Measurements from ENCODE around the gene MEGF9.
A peak's percentile ranks its signal among the peaks of the same experiment; 100 is the strongest.

The MEGF9 gene

GRCh38 chr9:120717176-120717575 is 2.9 kb upstream of the MEGF9 start:
- no peak overlapping the region for H2BK5ac ChIP-seq (ENCODE audit: low read depth, low read length, poor library complexity)
- H3K4ac ChIP-seq (ENCODE audit: low read depth, low read length) = no peak overlapping the region
- no peak overlapping the region for H4K91ac ChIP-seq (ENCODE audit: low read depth, low read length)
- H3K79me1 ChIP-seq (ENCODE audit: low read length) = peaks cover 7% of the 10 kb centered on the region
- DNase-seq = no peak
- H3K9me3 ChIP-seq (ENCODE audit: insufficient read depth, low read depth, low read length) = no peaks in the 10 kb centered on the region
- no peak overlapping the region for H3K14ac ChIP-seq (ENCODE audit: low read length)
- no CpG with 5 or more reads among the region's 2 CpGs for WGBS (ENCODE audit: extremely low coverage, insufficient coverage, insufficient read length)
- H2AK5ac ChIP-seq (ENCODE audit: low read length) = no peak overlapping the region
- no peak overlapping the region for H2BK120ac ChIP-seq (ENCODE audit: insufficient read depth, low read length, poor library complexity)
- no peak overlapping the region for H3K18ac ChIP-seq (ENCODE audit: low read length)
- no peak overlapping the region for H3K27ac ChIP-seq (ENCODE audit: low read depth, low read length)
- H3K9ac ChIP-seq (ENCODE audit: low read length) = no peak overlapping the region
- peaks cover 10% of the 10 kb centered on the region for H3K27me3 ChIP-seq (ENCODE audit: insufficient read depth, low read length)
- peaks cover 5% of the 10 kb centered on the region for H3K79me2 ChIP-seq (ENCODE audit: control insufficient read depth, insufficient read depth, low read length, poor library complexity)
- H4K12ac ChIP-seq (ENCODE audit: low read depth, low read length) = no peak overlapping the region
- no peak overlapping the region for H3K23ac ChIP-seq (ENCODE audit: low read length)
- no peak overlapping the region for H2AFZ ChIP-seq (ENCODE audit: insufficient read depth, low read length, poor library complexity)
- no peak overlapping the region for H3K4me3 ChIP-seq (ENCODE audit: low read depth, low read length)
- no peak overlapping the region for H3K4me2 ChIP-seq (ENCODE audit: low read length)
- H3K36me3 ChIP-seq (ENCODE audit: control insufficient read depth in 1 of 2, insufficient read depth in 2 of 2, low read length in 2 of 2) = no peaks in the 10 kb centered on the region
- peaks cover 6% of the 10 kb centered on the region in 2 experiments for H3K4me1 ChIP-seq (ENCODE audit: control insufficient read depth in 1 of 2, insufficient read depth in 2 of 2, low read length in 2 of 2)
- H2BK12ac ChIP-seq (ENCODE audit: low read length) = no peak overlapping the region
- no peak overlapping the region for H4K8ac ChIP-seq (ENCODE audit: low read depth, low read length)

GRCh38 chr9:120716483-120716882 is 2.2 kb upstream of the MEGF9 start:
- no peak overlapping the region for H3K9ac ChIP-seq (ENCODE audit: low read length)
- no peaks in the 10 kb centered on the region for H3K9me3 ChIP-seq (ENCODE audit: insufficient read depth, low read depth, low read length)
- peaks cover 6% of the 10 kb centered on the region in 2 experiments for H3K4me1 ChIP-seq (ENCODE audit: control insufficient read depth in 1 of 2, insufficient read depth in 2 of 2, low read length in 2 of 2)
- H4K91ac ChIP-seq (ENCODE audit: low read depth, low read length) = no peak overlapping the region
- no peak overlapping the region for H3K4me2 ChIP-seq (ENCODE audit: low read length)
- H4K12ac ChIP-seq (ENCODE audit: low read depth, low read length) = no peak overlapping the region
- H2BK12ac ChIP-seq (ENCODE audit: low read length) = no peak overlapping the region
- no peak overlapping the region for H2AFZ ChIP-seq (ENCODE audit: insufficient read depth, low read length, poor library complexity)
- H3K36me3 ChIP-seq (ENCODE audit: control insufficient read depth in 1 of 2, insufficient read depth in 2 of 2, low read length in 2 of 2) = no peaks in the 10 kb centered on the region
- H3K27ac ChIP-seq (ENCODE audit: low read depth, low read length) = no peak overlapping the region
- no peak overlapping the region for H3K14ac ChIP-seq (ENCODE audit: low read length)
- WGBS (ENCODE audit: extremely low coverage, insufficient coverage, insufficient read length) = no CpG with 5 or more reads among the region's 5 CpGs
- H3K4me3 ChIP-seq (ENCODE audit: low read depth, low read length) = no peak overlapping the region
- H3K23ac ChIP-seq (ENCODE audit: low read length) = no peak overlapping the region
- no peak overlapping the region for H4K8ac ChIP-seq (ENCODE audit: low read depth, low read length)
- peaks cover 7% of the 10 kb centered on the region for H3K79me1 ChIP-seq (ENCODE audit: low read length)
- H2BK5ac ChIP-seq (ENCODE audit: low read depth, low read length, poor library complexity) = no peak overlapping the region
- no peak overlapping the region for H2AK5ac ChIP-seq (ENCODE audit: low read length)
- no peak for DNase-seq
- peaks cover 5% of the 10 kb centered on the region for H3K79me2 ChIP-seq (ENCODE audit: control insufficient read depth, insufficient read depth, low read length, poor library complexity)
- H3K4ac ChIP-seq (ENCODE audit: low read depth, low read length) = no peak overlapping the region
- H3K18ac ChIP-seq (ENCODE audit: low read length) = no peak overlapping the region
- H2BK120ac ChIP-seq (ENCODE audit: insufficient read depth, low read length, poor library complexity) = no peak overlapping the region
- H3K27me3 ChIP-seq (ENCODE audit: insufficient read depth, low read length) = peaks cover 10% of the 10 kb centered on the region

- H4K12ac ChIP-seq (ENCODE audit: low read depth, low read length) = no peak overlapping the region
- no peak overlapping the region for H3K4me3 ChIP-seq (ENCODE audit: low read depth, low read length)
- DNase-seq = peak; percentile 75 to 77
- H3K27me3 ChIP-seq (ENCODE audit: insufficient read depth, low read length) = peaks cover 10% of the 10 kb centered on the region
- H3K18ac ChIP-seq (ENCODE audit: low read length) = no peak overlapping the region
- no peak overlapping the region for H3K23ac ChIP-seq (ENCODE audit: low read length)
- no peak overlapping the region for H2BK120ac ChIP-seq (ENCODE audit: insufficient read depth, low read length, poor library complexity)
- no peak overlapping the region for H2AK5ac ChIP-seq (ENCODE audit: low read length)
- H4K91ac ChIP-seq (ENCODE audit: low read depth, low read length) = no peak overlapping the region
- no peak overlapping the region for H2BK5ac ChIP-seq (ENCODE audit: low read depth, low read length, poor library complexity)
- H3K9me3 ChIP-seq (ENCODE audit: insufficient read depth, low read depth, low read length) = no peaks in the 10 kb centered on the region
- H3K9ac ChIP-seq (ENCODE audit: low read length) = no peak overlapping the region
- peak overlapping the region; percentile 92 for H3K4me2 ChIP-seq (ENCODE audit: low read length)
- no peak overlapping the region for H2BK12ac ChIP-seq (ENCODE audit: low read length)
- H3K79me2 ChIP-seq (ENCODE audit: control insufficient read depth, insufficient read depth, low read length, poor library complexity) = peaks cover 5% of the 10 kb centered on the region
- no peak overlapping the region for H3K27ac ChIP-seq (ENCODE audit: low read depth, low read length)
- H2AFZ ChIP-seq (ENCODE audit: insufficient read depth, low read length, poor library complexity) = peak overlapping the region; percentile 20
- no CpG with 5 or more reads among the region's 14 CpGs for WGBS (ENCODE audit: extremely low coverage, insufficient coverage, insufficient read length)
- peaks cover 7% of the 10 kb centered on the region for H3K79me1 ChIP-seq (ENCODE audit: low read length)
- no peak overlapping the region for H4K8ac ChIP-seq (ENCODE audit: low read depth, low read length)
- H3K36me3 ChIP-seq (ENCODE audit: control insufficient read depth in 1 of 2, insufficient read depth in 2 of 2, low read length in 2 of 2) = no peaks in the 10 kb centered on the region
- peaks cover 6% of the 10 kb centered on the region in 2 experiments for H3K4me1 ChIP-seq (ENCODE audit: control insufficient read depth in 1 of 2, insufficient read depth in 2 of 2, low read length in 2 of 2)
- H3K14ac ChIP-seq (ENCODE audit: low read length) = no peak overlapping the region
- no peak overlapping the region for H3K4ac ChIP-seq (ENCODE audit: low read depth, low read length)
Measured at GRCh38 chr9:120715389-120715924, 1.2 kb upstream of the MEGF9 start.

GRCh38 chr9:120714846-120715388 is 647 bp upstream of the MEGF9 start:
- H3K14ac ChIP-seq (ENCODE audit: low read length) = peak overlapping the region; percentile 96
- peak overlapping the region; percentile 25 for H2BK12ac ChIP-seq (ENCODE audit: low read length)
- H3K18ac ChIP-seq (ENCODE audit: low read length) = peak overlapping the region; percentile 80
- peak overlapping the region; percentile 88 for H4K8ac ChIP-seq (ENCODE audit: low read depth, low read length)
- no peaks in the 10 kb centered on the region for H3K36me3 ChIP-seq (ENCODE audit: control insufficient read depth in 1 of 2, insufficient read depth in 2 of 2, low read length in 2 of 2)
- peak overlapping the region; percentile 54 for H2BK120ac ChIP-seq (ENCODE audit: insufficient read depth, low read length, poor library complexity)
- WGBS (ENCODE audit: extremely low coverage, insufficient coverage, insufficient read length) = no CpG with 5 or more reads among the region's 30 CpGs
- H3K4me2 ChIP-seq (ENCODE audit: low read length) = peak overlapping the region; percentile 92
- H3K4ac ChIP-seq (ENCODE audit: low read depth, low read length) = peak overlapping the region; percentile 66
- H3K9me3 ChIP-seq (ENCODE audit: insufficient read depth, low read depth, low read length) = no peaks in the 10 kb centered on the region
- peaks cover 10% of the 10 kb centered on the region for H3K27me3 ChIP-seq (ENCODE audit: insufficient read depth, low read length)
- peaks cover 5% of the 10 kb centered on the region for H3K79me2 ChIP-seq (ENCODE audit: control insufficient read depth, insufficient read depth, low read length, poor library complexity)
- no peak overlapping the region for H3K23ac ChIP-seq (ENCODE audit: low read length)
- H3K9ac ChIP-seq (ENCODE audit: low read length) = peak overlapping the region; percentile 93
- H2BK5ac ChIP-seq (ENCODE audit: low read depth, low read length, poor library complexity) = no peak overlapping the region
- no peak overlapping the region for H3K27ac ChIP-seq (ENCODE audit: low read depth, low read length)
- peak overlapping the region; percentile 73 for H2AFZ ChIP-seq (ENCODE audit: insufficient read depth, low read length, poor library complexity)
- H3K4me3 ChIP-seq (ENCODE audit: low read depth, low read length) = peak overlapping the region; percentile 85
- peaks cover 7% of the 10 kb centered on the region for H3K79me1 ChIP-seq (ENCODE audit: low read length)
- H2AK5ac ChIP-seq (ENCODE audit: low read length) = peak overlapping the region; percentile 8
- H3K4me1 ChIP-seq (ENCODE audit: control insufficient read depth in 1 of 2, insufficient read depth in 2 of 2, low read length in 2 of 2) = peaks cover 6% of the 10 kb centered on the region in 2 experiments
- peak; percentile 40 to 51 for DNase-seq
- peak overlapping the region; percentile 69 for H4K12ac ChIP-seq (ENCODE audit: low read depth, low read length)
- peak overlapping the region; percentile 92 for H4K91ac ChIP-seq (ENCODE audit: low read depth, low read length)

Measured in trophoblast cell (in vitro differentiated cells and primary cell).